H1 (cell line): ENCODE measurements around the gene ASB3. TPM values are rescaled to one million over a fixed set of nuclear protein-coding genes. Genes with fewer than 3 reads are reported as not detected.

Experiments
- CTCF ChIA-PET: fragments of 300-600 bp; sonication (Branson Sonifier 250); formaldehyde crosslinking; loops from one replicate; lab custom pipeline; 2021; ENCODE audit not compliant: partially characterized antibody; lab: Charles Lee
- POLR2A ChIA-PET: fragments of 300-600 bp; sonication (Branson Sonifier 250); formaldehyde crosslinking; loops from one replicate; lab custom pipeline; 2021; ENCODE audit warnings: inconsistent platforms; ENCODE audit not compliant: partially characterized antibody; lab: Charles Lee
- DNase-seq, 2 experiments: peaks; one replicate each; pipeline versions ENCODE4 v3.0.0 to v3.0.0-alpha.2; 2010 to 2022; ENCODE audit warnings: low spot score in 2 of 2, low read depth in 1 of 2, mixed read lengths in 1 of 2
- FAIRE-seq: peaks from 2 replicates; lab custom pipeline; 2011; peaks lifted over from hg19 to GRCh38; lab: Jason Lieb, UNC
- H2AFZ ChIP-seq: 2 replicates; pipeline ENCODE4 v1.8.1; 2012; ENCODE audit warnings: low read length, inconsistent platforms
- H2AK5ac ChIP-seq: 2 replicates; pipeline ENCODE4 v1.6.1; 2013; ENCODE audit warnings: low read depth, low read length
- H2BK120ac ChIP-seq: replicated peaks from 2 replicates; pipeline ENCODE3; 2013; ENCODE audit warnings: low read depth, low read length, inconsistent platforms
- H2BK12ac ChIP-seq: 2 replicates; pipeline ENCODE4 v1.6.1; 2013; ENCODE audit warnings: low read depth, low read length
- H2BK15ac ChIP-seq: 2 replicates; pipeline ENCODE4 v1.6.1; 2013; ENCODE audit warnings: low read length
- H2BK20ac ChIP-seq: 2 replicates; pipeline ENCODE4 v1.6.1; 2013; ENCODE audit warnings: low read length
- H2BK5ac ChIP-seq: 2 replicates; pipeline ENCODE4 v1.6.1; 2013; ENCODE audit warnings: low read depth, low read length
- H3K14ac ChIP-seq: 2 replicates; pipeline ENCODE4 v1.6.1; 2013; ENCODE audit warnings: inconsistent platforms; ENCODE audit not compliant: insufficient read length
- H3K18ac ChIP-seq: 2 replicates; pipeline ENCODE4 v1.6.1; 2013; ENCODE audit warnings: low read length; ENCODE audit errors: extremely low read depth
- H3K23ac ChIP-seq: 2 replicates; pipeline ENCODE4 v1.6.1; 2013; ENCODE audit warnings: inconsistent platforms; ENCODE audit not compliant: insufficient read length
- H3K23me2 ChIP-seq: 2 replicates; pipeline ENCODE4 v1.6.1; 2013; ENCODE audit warnings: low read depth, low read length
- H3K27ac ChIP-seq: 2 replicates; pipeline ENCODE4 v1.6.1; 2011; ENCODE audit warnings: low read depth, low read length, inconsistent platforms
- H3K27me3 ChIP-seq, 4 experiments: replicated peaks in 1 of 4; 1 replicate in 1 of 4; 2 replicates in 3 of 4; pipeline versions ENCODE4 v1.6.1 to v1.8.1; 2011 to 2013; ENCODE audit warnings: low read length in 3 of 4, mild to moderate bottlenecking in 3 of 4, inconsistent platforms in 2 of 4, mixed read lengths in 2 of 4, moderate library complexity in 1 of 4; ENCODE audit not compliant: control insufficient read depth in 3 of 4, insufficient read depth in 3 of 4; ENCODE audit errors: extremely low read depth in 1 of 4
- H3K36me3 ChIP-seq, 4 experiments: 2 replicates each; pipeline versions ENCODE4 v1.6.1 to v1.8.1; 2011 to 2013; ENCODE audit warnings: mild to moderate bottlenecking in 4 of 4, low read length in 3 of 4, moderate library complexity in 2 of 4, control low read depth in 1 of 4, inconsistent platforms in 1 of 4; ENCODE audit not compliant: insufficient read depth in 4 of 4, control insufficient read depth in 2 of 4
- H3K4ac ChIP-seq: replicated peaks from 2 replicates; pipeline ENCODE3; 2013; ENCODE audit warnings: low read length, low read depth, mixed read lengths, inconsistent platforms; ENCODE audit not compliant: insufficient read length
- H3K4me1 ChIP-seq, 4 experiments: replicated peaks in 1 of 4; 1 replicate in 1 of 4; 2 replicates in 3 of 4; pipeline versions ENCODE4 v1.6.1 to v1.8.1; 2011 to 2013; ENCODE audit warnings: low read length in 3 of 4, inconsistent platforms in 2 of 4, mixed read lengths in 1 of 4; ENCODE audit not compliant: insufficient read depth in 4 of 4, control insufficient read depth in 3 of 4
- H3K4me2 ChIP-seq, 2 experiments: 2 replicates each; pipeline versions ENCODE4 v1.6.1 to v1.8.1; 2011 to 2013; ENCODE audit warnings: low read depth in 2 of 2, low read length in 2 of 2, control low read depth in 1 of 2, inconsistent platforms in 1 of 2, mild to moderate bottlenecking in 1 of 2; ENCODE audit not compliant: insufficient read depth in 1 of 2
- H3K4me3 ChIP-seq, 4 experiments: fragments of 200-600, 300-600 bp in 1 of 4; sonication (generic), shearing (Covaris generic), sonication (Bioruptor Twin) in 1 of 4; 2 replicates each; pipeline versions ENCODE4 v1.5.1 to v1.8.1; 2011 to 2016; ENCODE audit warnings: low read length in 4 of 4, low read depth in 3 of 4, control low read depth in 2 of 4, inconsistent platforms in 2 of 4, mild to moderate bottlenecking in 2 of 4, mixed read lengths in 1 of 4, moderate library complexity in 1 of 4; ENCODE audit not compliant: insufficient read depth in 2 of 4; ENCODE audit errors: extremely low read depth in 1 of 4
- H3K56ac ChIP-seq: replicated peaks from 2 replicates; pipeline ENCODE3; 2013; ENCODE audit warnings: low read depth, mild to moderate bottlenecking, mixed read lengths, low read length, inconsistent platforms; ENCODE audit not compliant: insufficient read length
- H3K79me1 ChIP-seq: 2 replicates; pipeline ENCODE4 v1.6.1; 2013; ENCODE audit warnings: low read depth, low read length, control low read depth
- H3K79me2 ChIP-seq, 2 experiments: 2 replicates each; pipeline versions ENCODE4 v1.6.1 to v1.8.1; 2012 to 2013; ENCODE audit warnings: low read length in 2 of 2, mild to moderate bottlenecking in 2 of 2, inconsistent platforms in 1 of 2; ENCODE audit not compliant: insufficient read depth in 2 of 2, control insufficient read depth in 1 of 2
- H3K9ac ChIP-seq, 4 experiments: replicated peaks in 1 of 4; 1 replicate in 1 of 4; 2 replicates in 3 of 4; pipeline versions ENCODE4 v1.6.1 to v1.8.1; 2011 to 2013; ENCODE audit warnings: low read depth in 3 of 4, low read length in 3 of 4, control low read depth in 2 of 4, mild to moderate bottlenecking in 2 of 4, moderate library complexity in 2 of 4, inconsistent platforms in 1 of 4; ENCODE audit errors: extremely low read depth in 1 of 4
- H3K9me3 ChIP-seq, 2 experiments: 2 replicates each; pipeline versions ENCODE4 v1.6.1 to v1.8.1; 2012 to 2013; ENCODE audit warnings: mild to moderate bottlenecking in 2 of 2, moderate library complexity in 2 of 2, control low read depth in 1 of 2, inconsistent platforms in 1 of 2, low read depth in 1 of 2, low read length in 1 of 2, mixed read lengths in 1 of 2; ENCODE audit not compliant: insufficient read depth in 2 of 2
- H4K20me1 ChIP-seq, 2 experiments: replicated peaks in 1 of 2; 2 replicates each; pipeline versions ENCODE3 to v1.8.1; 2011 to 2013; ENCODE audit warnings: inconsistent platforms in 2 of 2, low read length in 2 of 2, mild to moderate bottlenecking in 1 of 2; ENCODE audit not compliant: insufficient read depth in 2 of 2, control insufficient read depth in 1 of 2
- H4K5ac ChIP-seq: 2 replicates; pipeline ENCODE4 v1.6.1; 2013; ENCODE audit warnings: low read length, low read depth, mixed read lengths, inconsistent platforms; ENCODE audit not compliant: insufficient read length
- H4K8ac ChIP-seq: 2 replicates; pipeline ENCODE4 v1.8.0; 2013; ENCODE audit warnings: mild to moderate bottlenecking, moderate library complexity, low read length, inconsistent platforms; ENCODE audit not compliant: insufficient read depth; ENCODE audit errors: extremely low read depth
- H4K91ac ChIP-seq: replicated peaks from 2 replicates; pipeline ENCODE3; 2013; ENCODE audit warnings: low read length, mixed read lengths, inconsistent platforms; ENCODE audit not compliant: insufficient read length
- ASH2L ChIP-seq: fragments of 200-600, 300-600 bp; sonication (generic); IDR thresholded peaks from one replicate; pipeline ENCODE4 v1.7.1; 2017; ENCODE audit warnings: low read length
- BCL11A ChIP-seq, 2 experiments: IDR thresholded peaks; one replicate each; pipeline ENCODE4 v1.6.1; 2011; ENCODE audit warnings: low read depth in 2 of 2, low read length in 2 of 2, mild to moderate bottlenecking in 2 of 2
- CBX5 ChIP-seq: fragments of 300-800, 300-1000 bp; sonication (generic); IDR thresholded peaks from 2 replicates; pipeline ENCODE4 v1.7.1; 2016; ENCODE audit warnings: antibody characterized with exemption, low read length, low read depth
- CREB1 ChIP-seq: IDR thresholded peaks from 2 replicates; pipeline ENCODE4 v1.6.1; 2012; ENCODE audit warnings: inconsistent platforms
- EZH2 ChIP-seq: fragments of 200-600 bp; sonication (generic); IDR thresholded peaks from 2 replicates; pipeline ENCODE4 v1.7.1; 2012; ENCODE audit warnings: low read depth, mild to moderate bottlenecking, moderate library complexity, low read length, inconsistent platforms; ENCODE audit not compliant: severe bottlenecking
- KDM1A ChIP-seq: fragments of 200-600, 300-600 bp; sonication (generic); IDR thresholded peaks from 2 replicates; pipeline ENCODE4 v1.7.1; 2016; ENCODE audit warnings: mild to moderate bottlenecking, low read length, borderline replicate concordance
- POLR2A ChIP-seq, 2 experiments: IDR thresholded peaks; 1 replicate in 1 of 2; 2 replicates in 1 of 2; pipeline ENCODE4 v1.6.1; 2011; ENCODE audit warnings: low read depth in 2 of 2, low read length in 2 of 2, mild to moderate bottlenecking in 2 of 2; ENCODE audit errors: control extremely low read depth in 1 of 2
- POLR2AphosphoS5 ChIP-seq: IDR thresholded peaks from 2 replicates; pipeline ENCODE4 v1.6.1; 2011; ENCODE audit warnings: low read depth, low read length
- RAD21 ChIP-seq, 2 experiments: IDR thresholded peaks in 1 of 2; conservative IDR thresholded peaks in 1 of 2; 2 replicates each; pipeline ENCODE4 v1.6.1; 2011; ENCODE audit warnings: low read depth in 2 of 2, low read length in 2 of 2, improper control_type of control experiment in 1 of 2, inconsistent platforms in 1 of 2, mild to moderate bottlenecking in 1 of 2, moderate library complexity in 1 of 2
- RBBP5 ChIP-seq: IDR thresholded peaks from 2 replicates; pipeline ENCODE4 v1.7.1; 2012; ENCODE audit warnings: low read depth, mild to moderate bottlenecking, inconsistent platforms, low read length, moderate library complexity, borderline replicate concordance
- SAP30 ChIP-seq: fragments of 300-600 bp; sonication (generic); IDR thresholded peaks from 2 replicates; pipeline ENCODE4 v1.7.1; 2012; ENCODE audit warnings: low read length, moderate library complexity, mild to moderate bottlenecking, inconsistent platforms; ENCODE audit not compliant: insufficient read depth, insufficient replicate concordance
- SIX5 ChIP-seq: IDR thresholded peaks from 2 replicates; pipeline ENCODE4 v1.6.1; 2011; ENCODE audit warnings: mild to moderate bottlenecking, low read depth, low read length
- TAF1 ChIP-seq: IDR thresholded peaks from 2 replicates; pipeline ENCODE4 v1.6.1; 2011; ENCODE audit warnings: mild to moderate bottlenecking, low read depth, low read length
- WGBS, 2 experiments: shearing (Covaris generic) in 1 of 2; methylation state at CpG; one replicate each; pipeline versions ENCODE4 v1.1.6 to v1.1.7; 2013 to 2015; ENCODE audit warnings: low lambda C conversion rate in 2 of 2, mixed read lengths in 2 of 2, inconsistent platforms in 1 of 2, low coverage in 1 of 2, missing lambda C conversion rate in 1 of 2; ENCODE audit not compliant: insufficient replicate concordance in 2 of 2, insufficient coverage in 1 of 2, insufficient read length in 1 of 2; ENCODE audit errors: extremely low coverage in 1 of 2, missing lambda C conversion rate in 1 of 2; 5-methylcytosine and 5-hydroxymethylcytosine counted together
- polyA plus RNA-seq, 7 experiments: library from polyadenylated mRNA; depleted of rRNA in 3 of 7; stranded (reverse) in 5 of 7; unstranded in 2 of 7; fragments of >200 nt in 5 of 7; fragments of 200-250 nt in 2 of 7; gene quantifications; 1 replicate in 5 of 7; 2 replicates in 1 of 7; 4 replicates in 1 of 7; pipeline versions ENCODE4 v1.2.1 to v1.2.3, GENCODE V29; 2011 to 2013; ENCODE audit warnings: missing spikeins in 2 of 7, mixed read lengths in 2 of 7
- total RNA-seq: library from RNA; stranded (reverse); fragmentation: NEBNext Ultra II Directional; extraction: Animal tissue kit (Norgen Biotek cat#: 25700); gene quantifications from 2 replicates; pipeline ENCODE4 v1.2.1, GENCODE V29; 2021

The ASB3 gene
- total and polyA plus RNA-seq, 2 of the 8 experiments (the other 6 are each of a cell fraction or from before 2014, with no cell fraction given), result 22.6 to 25.4 TPM

DNA sequence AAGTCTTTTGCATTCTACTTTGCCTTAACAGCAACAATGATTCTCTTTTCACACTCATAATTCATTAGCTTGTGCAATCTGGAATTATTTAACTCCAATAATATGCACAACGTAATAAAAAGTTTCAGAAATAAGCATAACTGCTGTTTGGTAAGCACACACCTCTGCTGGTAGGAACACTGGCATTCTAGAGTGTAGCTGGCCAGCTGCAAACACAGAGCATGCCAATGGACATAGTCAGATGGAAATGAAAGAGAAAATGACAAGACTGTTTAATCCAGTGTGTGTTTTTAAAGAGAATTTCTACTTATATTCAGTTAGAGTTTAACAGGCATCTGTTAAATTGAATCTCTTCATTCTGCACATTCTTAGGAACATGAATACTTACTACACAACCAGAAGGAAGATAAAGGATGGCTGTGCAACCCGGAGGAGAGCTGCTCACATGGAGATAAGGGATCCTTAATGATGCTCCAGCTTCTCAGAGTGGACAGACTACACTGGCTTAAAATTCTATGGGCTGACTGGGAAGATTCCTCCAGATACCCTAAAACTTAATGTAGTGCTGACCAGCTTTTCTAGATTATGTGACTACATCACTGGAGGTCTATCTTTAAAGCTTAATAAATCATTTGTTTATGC, 113.8 kb downstream of the ASB3 start:
- Histone ChIP-seq H3K36me3 (no peaks in the 10 kb centered on the region), H3K23ac (no peak overlapping the region), H2BK15ac (no peak overlapping the region), H3K27ac (no peak overlapping the region), H3K79me1 (no peaks in the 10 kb centered on the region), H2BK20ac (no peak overlapping the region), H2AFZ (no peak overlapping the region), H3K4me1 (no peaks in the 10 kb centered on the region), H3K56ac (no peak overlapping the region), H2BK12ac (no peak overlapping the region), H3K9me3 (no peaks in the 10 kb centered on the region), H3K23me2 (no peaks in the 10 kb centered on the region), H3K14ac (no peak overlapping the region), H3K9ac (no peak overlapping the region), H2BK120ac (no peak overlapping the region), H3K79me2 (no peaks in the 10 kb centered on the region), H4K8ac (no peak overlapping the region), H2AK5ac (no peak overlapping the region)
- DNase-seq (no peak), FAIRE-seq (no peak)
- 78% methylated on average over 2 of the region's 2 CpGs; no CpG with 5 or more reads in 1 of the 2 experiments for WGBS, 2 experiments
- CTCF ChIA-PET, result no interaction called here
- TF ChIP-seq KDM1A (no peak), ASH2L (no peak), POLR2AphosphoS5 (no peak), TAF1 (no peak), EZH2 (no peak), RBBP5 (no peak), SAP30 (no peak), POLR2A (IDR thresholded peaks at IDR 0.05; ENCODE audit: control extremely low read depth in 1 of 2, low read depth in 2 of 2, low read length in 2 of 2) (no peak), BCL11A (IDR thresholded peaks at IDR 0.05; ENCODE audit: low read depth in 2 of 2, low read length in 2 of 2) (no peak), RAD21 (IDR thresholded peaks at IDR 0.05 in 1 of 2, conservative IDR thresholded peaks at IDR 0.05 in 1 of 2; ENCODE audit: low read depth in 2 of 2, low read length in 2 of 2) (no peak), CREB1 (no peak), SIX5 (no peak), CBX5 (no peak)
- TF ChIP-seq, all 59 proteins: peak for 0
- H3K4ac ChIP-seq, result no peak overlapping the region
- H3K27me3 ChIP-seq, result no peaks in the 10 kb centered on the region
- no peak overlapping the region for H3K4me3 ChIP-seq
- H4K5ac ChIP-seq, result no peak overlapping the region
- H4K20me1 ChIP-seq, result no peaks in the 10 kb centered on the region
- H3K4me2 ChIP-seq, result no peak overlapping the region
- H3K18ac ChIP-seq, result no peak overlapping the region
- POLR2A ChIA-PET, result no interaction called here
- H2BK5ac ChIP-seq, result no peak overlapping the region
- H4K91ac ChIP-seq, result no peak overlapping the region
